HEK293 (cell line): ENCODE data around the gene REG3G.

Experiments
- CTCF ChIA-PET: fragments of 350-600 bp; formaldehyde crosslinking; extraction: SDS; loops from one replicate; lab custom pipeline; 2021; ENCODE audit warnings: antibody characterized with exemption; lab: Yijun Ruan, JAX
- POLR2A ChIA-PET: fragments of 300-600 bp; formaldehyde crosslinking; extraction: SDS; loops from one replicate; lab custom pipeline; 2020; ENCODE audit warnings: antibody characterized with exemption, inconsistent platforms; lab: Yijun Ruan, JAX
- H3K27ac ChIP-seq: fragments of 200-500 bp; sonication (Bioruptor generic); 2 replicates; pipeline ENCODE4 v1.5.1; 2014; ENCODE audit warnings: low read depth, low read length, control low read depth, inconsistent platforms; ENCODE audit errors: extremely low read depth
- H3K36me3 ChIP-seq, 2 experiments: fragments of 200-500 bp in 1 of 2; sonication (Bioruptor generic) in 1 of 2; 1 replicate in 1 of 2; 2 replicates in 1 of 2; pipeline ENCODE4 v1.5.1; 2014 to 2017; ENCODE audit warnings: inconsistent platforms in 2 of 2, low read length in 2 of 2; ENCODE audit not compliant: control insufficient read depth in 2 of 2, insufficient read depth in 1 of 2
- H3K4me1 ChIP-seq: fragments of 200-500 bp; sonication (Bioruptor generic); 2 replicates; pipeline ENCODE4 v1.5.1; 2014; ENCODE audit warnings: mild to moderate bottlenecking, low read length, inconsistent platforms; ENCODE audit not compliant: control insufficient read depth, insufficient read depth
- H3K4me3 ChIP-seq: 2 replicates; pipeline ENCODE4 v1.5.1; 2011; ENCODE audit warnings: low read depth, mild to moderate bottlenecking, control low read depth, low read length, moderate library complexity
- H3K9me3 ChIP-seq: fragments of 200-500 bp; sonication (Bioruptor generic); 2 replicates; pipeline ENCODE4 v1.5.1; 2014; ENCODE audit warnings: low read depth, low read length, inconsistent platforms; ENCODE audit not compliant: control insufficient read depth, insufficient read depth
- AEBP2 ChIP-seq: fragments of 450-650 bp; formaldehyde crosslinking; IDR thresholded peaks from 2 replicates; pipeline ENCODE4 v1.5.1; 2016; ENCODE audit warnings: missing biosample characterization, missing genetic modification characterization, borderline replicate concordance
- KLF9 ChIP-seq: fragments of 450-650 bp; formaldehyde crosslinking; IDR thresholded peaks from 2 replicates; pipeline ENCODE4 v1.5.1; 2016; ENCODE audit warnings: missing biosample characterization, missing genetic modification characterization, low read depth
- OVOL3 ChIP-seq: fragments of 450-650 bp; formaldehyde crosslinking; IDR thresholded peaks from 2 replicates; pipeline ENCODE4 v1.5.1; 2016; ENCODE audit warnings: missing biosample characterization, missing genetic modification characterization
- RBAK ChIP-seq: fragments of 450-650 bp; formaldehyde crosslinking; IDR thresholded peaks from 2 replicates; pipeline ENCODE4 v1.5.1; 2016; ENCODE audit warnings: missing biosample characterization, missing genetic modification characterization
- ZBTB1 ChIP-seq: fragments of 450-650 bp; formaldehyde crosslinking; IDR thresholded peaks from 2 replicates; pipeline ENCODE4 v1.5.1; 2016; ENCODE audit warnings: missing biosample characterization, missing genetic modification characterization
- ZBTB17 ChIP-seq: fragments of 450-650 bp; formaldehyde crosslinking; IDR thresholded peaks from 2 replicates; pipeline ENCODE4 v1.5.1; 2016; ENCODE audit warnings: missing biosample characterization, missing genetic modification characterization
- ZBTB6 ChIP-seq: fragments of 450-650 bp; formaldehyde crosslinking; IDR thresholded peaks from 2 replicates; pipeline ENCODE4 v1.5.1; 2017; ENCODE audit warnings: missing biosample characterization, missing genetic modification characterization
- ZFP41 ChIP-seq: fragments of 450-650 bp; formaldehyde crosslinking; IDR thresholded peaks from 2 replicates; pipeline ENCODE4 v1.5.1; 2016; ENCODE audit warnings: missing biosample characterization, missing genetic modification characterization, borderline replicate concordance
- ZFP69B ChIP-seq: fragments of 450-650 bp; formaldehyde crosslinking; IDR thresholded peaks from 2 replicates; pipeline ENCODE4 v1.5.1; 2016; ENCODE audit warnings: missing biosample characterization, missing genetic modification characterization
- ZNF148 ChIP-seq: fragments of 450-650 bp; formaldehyde crosslinking; IDR thresholded peaks from 2 replicates; pipeline ENCODE4 v1.5.0; 2017; ENCODE audit warnings: missing biosample characterization, missing genetic modification characterization, borderline replicate concordance
- ZNF239 ChIP-seq: fragments of 450-650 bp; formaldehyde crosslinking; IDR thresholded peaks from 2 replicates; pipeline ENCODE4 v1.5.1; 2016; ENCODE audit warnings: missing biosample characterization, missing genetic modification characterization
- ZNF274 ChIP-seq, 2 experiments: fragments of 200-500 bp in 1 of 2; fragments of 450-650 bp in 1 of 2; sonication (Bioruptor generic) in 1 of 2; formaldehyde crosslinking in 1 of 2; IDR thresholded peaks; 2 replicates each; pipeline versions ENCODE4 v1.5.1 to v1.6.1; 2014 to 2016; ENCODE audit warnings: borderline replicate concordance in 1 of 2, inconsistent platforms in 1 of 2, low read length in 1 of 2, missing biosample characterization in 1 of 2, missing genetic modification characterization in 1 of 2
- ZNF302 ChIP-seq: fragments of 450-650 bp; formaldehyde crosslinking; IDR thresholded peaks from 2 replicates; pipeline ENCODE4 v1.5.1; 2016; ENCODE audit warnings: missing biosample characterization, missing genetic modification characterization, low read depth
- ZNF350 ChIP-seq: fragments of 450-650 bp; formaldehyde crosslinking; IDR thresholded peaks from 2 replicates; pipeline ENCODE4 v1.5.0; 2017; ENCODE audit warnings: missing biosample characterization, mild to moderate bottlenecking, missing genetic modification characterization
- ZNF398 ChIP-seq: fragments of 450-650 bp; formaldehyde crosslinking; IDR thresholded peaks from 2 replicates; pipeline ENCODE4 v1.5.1; 2017; ENCODE audit warnings: missing biosample characterization, missing genetic modification characterization
- ZSCAN16 ChIP-seq: fragments of 450-650 bp; formaldehyde crosslinking; IDR thresholded peaks from 2 replicates; pipeline ENCODE4 v1.5.1; 2016; ENCODE audit warnings: missing biosample characterization, missing genetic modification characterization
- ZSCAN30 ChIP-seq: fragments of 450-650 bp; IDR thresholded peaks from 2 replicates; pipeline ENCODE4 v1.5.1; 2018; ENCODE audit warnings: missing biosample characterization, mild to moderate bottlenecking, missing genetic modification characterization, moderate library complexity
- ZSCAN4 ChIP-seq: fragments of 450-650 bp; formaldehyde crosslinking; IDR thresholded peaks from 2 replicates; pipeline ENCODE4 v1.5.1; 2017; ENCODE audit warnings: missing biosample characterization, missing genetic modification characterization

The REG3G gene

GRCh38 chr2:79004680-79005079 lies 20.8 kb upstream of the REG3G start:
- no peaks in the 10 kb centered on the region for H3K4me1 ChIP-seq
- no peak overlapping the region for H3K27ac ChIP-seq
- H3K36me3 ChIP-seq: no peaks in the 10 kb centered on the region
- H3K4me3 ChIP-seq: no peak overlapping the region
- TF ChIP-seq AEBP2 (tag by site-specific recombination) (no peak), ZNF350 (tag by site-specific recombination) (no peak), ZSCAN30 (tag by site-specific recombination) (no peak), ZNF302 (tag by site-specific recombination) (no peak), ZNF398 (tag by site-specific recombination) (no peak), KLF9 (tag by site-specific recombination) (no peak), ZNF239 (tag by site-specific recombination) (no peak), ZBTB6 (tag by site-specific recombination) (no peak), RBAK (tag by site-specific recombination) (no peak), ZNF148 (tag by site-specific recombination) (no peak), ZBTB17 (no peak), OVOL3 (tag by site-specific recombination) (no peak), ZFP69B (tag by site-specific recombination) (no peak), ZSCAN16 (tag by site-specific recombination) (no peak), ZFP41 (no peak), ZSCAN4 (tag by site-specific recombination) (no peak), ZBTB1 (tag by site-specific recombination) (no peak), ZNF274 (IDR thresholded peaks at IDR 0.05; ENCODE audit: low read length) (no peak), ZNF274 (tag by site-specific recombination; IDR thresholded peaks at IDR 0.05; ENCODE audit: borderline replicate concordance) (no peak)
- ChIA-PET POLR2A (no interaction called here), CTCF (interaction anchor here (0.6 kb wide), 1 partner anchor 11 kb away, joined by 3 read pairs; no protein-coding TSS in a partner anchor)
- no peaks in the 10 kb centered on the region for H3K9me3 ChIP-seq
